K562 (cell line): ENCODE results near the gene RCBTB1. TPM values are rescaled to one million over a fixed set of nuclear protein-coding genes. Genes with fewer than 3 reads are reported as not detected.

Source experiments
- ATAC-seq: fragments of 200-7000 bp; cut with Tn5 transposase; 3 replicates; pipeline ENCODE4 v1.9.1; 2020; ENCODE audit warnings: moderate library complexity
- BruUV-seq: library from RNA; stranded (reverse); fragments of 400-500 nt; replicated peaks from 2 replicates; lab custom pipeline; 2021; lab: Mats Ljungman, UMichigan
- CTCF ChIA-PET: fragments of 300-600 bp; formaldehyde crosslinking; extraction: SDS; loops from one replicate; lab custom pipeline; 2021; ENCODE audit warnings: low intra/inter-chr PET ratio; lab: Yijun Ruan, JAX
- POLR2A ChIA-PET: fragments of 300-600, 350-650 bp; sonication (Branson Sonifier 250); formaldehyde crosslinking; extraction: SDS; loops from one replicate; lab custom pipeline; 2021; ENCODE audit warnings: antibody characterized with exemption, inconsistent platforms; lab: Yijun Ruan, JAX
- DNase-seq, 4 experiments: peaks; one replicate each; pipeline versions ENCODE4 v3.0.0 to v3.0.0-alpha.2; 2011 to 2018; ENCODE audit warnings: low spot score in 3 of 4, mixed read lengths in 3 of 4; ENCODE audit errors: extremely low read depth in 1 of 4
- FAIRE-seq: peaks from 2 replicates; lab custom pipeline; 2011; peaks lifted over from hg19 to GRCh38; lab: Jason Lieb, UNC
- H2AFZ ChIP-seq: 2 replicates; pipeline ENCODE4 v1.6.0; 2011; ENCODE audit warnings: low read depth, low read length, control low read depth, inconsistent platforms
- H3K27ac ChIP-seq: fragments of 200-600 bp; 3 replicates; pipeline ENCODE4 v1.8.0; 2011; ENCODE audit warnings: low read depth, mild to moderate bottlenecking, control low read depth, inconsistent platforms, low read length, moderate library complexity, mixed read lengths; ENCODE audit errors: extremely low read depth
- H3K27me3 ChIP-seq, 2 experiments: fragments of 300-600 bp in 1 of 2; 2 replicates in 1 of 2; 3 replicates in 1 of 2; pipeline versions ENCODE4 v1.6.0 to v1.8.0; 2011; ENCODE audit warnings: inconsistent platforms in 2 of 2, low read length in 2 of 2, mild to moderate bottlenecking in 1 of 2, mixed read lengths in 1 of 2, moderate library complexity in 1 of 2; ENCODE audit not compliant: control insufficient read depth in 2 of 2, insufficient read depth in 2 of 2
- H3K36me3 ChIP-seq: fragments of 300-600 bp; 3 replicates; pipeline ENCODE4 v1.8.0; 2011; ENCODE audit warnings: mild to moderate bottlenecking, low read length, inconsistent platforms; ENCODE audit not compliant: control insufficient read depth, insufficient read depth
- H3K4me1 ChIP-seq, 2 experiments: fragments of 200-600 bp in 1 of 2; replicated peaks in 1 of 2; 2 replicates in 1 of 2; 3 replicates in 1 of 2; pipeline versions ENCODE4 v1.5.1 to v1.8.0; 2011; ENCODE audit warnings: inconsistent platforms in 2 of 2, low read length in 2 of 2, mild to moderate bottlenecking in 1 of 2, mixed read lengths in 1 of 2, moderate library complexity in 1 of 2; ENCODE audit not compliant: control insufficient read depth in 2 of 2, insufficient read depth in 2 of 2
- H3K4me2 ChIP-seq: 2 replicates; pipeline ENCODE4 v1.6.1; 2011; ENCODE audit warnings: low read length, control low read depth, inconsistent platforms, mixed read lengths; ENCODE audit not compliant: insufficient read depth
- H3K4me3 ChIP-seq: fragments of 200-600 bp; sonication (generic), shearing (Covaris generic); 2 replicates; pipeline ENCODE4 v1.5.1; 2016; ENCODE audit warnings: control low read depth, inconsistent platforms
- H3K79me2 ChIP-seq: fragments of 200-600 bp; 3 replicates; pipeline ENCODE4 v1.8.0; 2011; ENCODE audit warnings: low read length, inconsistent platforms; ENCODE audit not compliant: control insufficient read depth, insufficient read depth
- H3K9ac ChIP-seq, 2 experiments: 2 replicates each; pipeline versions ENCODE4 v1.6.0 to v1.6.1; 2011; ENCODE audit warnings: low read depth in 2 of 2, low read length in 2 of 2, control low read depth in 1 of 2, inconsistent platforms in 1 of 2, mild to moderate bottlenecking in 1 of 2, mixed read lengths in 1 of 2; ENCODE audit not compliant: insufficient read depth in 1 of 2
- H3K9me1 ChIP-seq: one replicate; pipeline ENCODE4 v1.6.0; 2011; ENCODE audit warnings: inconsistent platforms, mild to moderate bottlenecking, low read length, moderate library complexity; ENCODE audit not compliant: control insufficient read depth, insufficient read depth
- H3K9me3 ChIP-seq: replicated peaks from 2 replicates; pipeline ENCODE4 v1.5.1; 2011; ENCODE audit warnings: low read depth, low read length, inconsistent platforms; ENCODE audit not compliant: control insufficient read depth, insufficient read depth
- H4K20me1 ChIP-seq: replicated peaks from 2 replicates; pipeline ENCODE4 v1.6.1; 2011; ENCODE audit warnings: low read length, inconsistent platforms, mixed read lengths; ENCODE audit not compliant: control insufficient read depth, insufficient read depth
- CREBBP ChIP-seq: IDR thresholded peaks from one replicate; pipeline ENCODE4 v1.6.1; 2012; ENCODE audit warnings: low read depth, mild to moderate bottlenecking, control low read depth, inconsistent platforms, low read length
- MGA ChIP-seq: fragments of 450-650 bp; IDR thresholded peaks from 2 replicates; pipeline ENCODE4 v1.6.1; 2016; ENCODE audit warnings: mild to moderate bottlenecking, moderate library complexity
- SPI1 ChIP-seq: IDR thresholded peaks from 2 replicates; pipeline ENCODE4 v1.6.1; 2011; ENCODE audit warnings: low read depth, low read length, control low read depth, borderline replicate concordance
- ZNF830 ChIP-seq: fragments of 250-450 bp; sonication (Bioruptor Pico); IDR thresholded peaks from 2 replicates; pipeline ENCODE4 v1.5.0; 2021; ENCODE audit warnings: mild to moderate bottlenecking
- WGBS: fragments of 100-300 bp; shearing (Covaris generic); methylation state at CpG from one replicate; pipeline ENCODE4 v1.1.6; 2016; ENCODE audit warnings: low coverage, mixed read lengths; ENCODE audit not compliant: insufficient coverage; ENCODE audit errors: missing lambda C conversion rate; 5-methylcytosine and 5-hydroxymethylcytosine counted together
- in situ Hi-C: fragments of 300-500 bp; cut with MboI; formaldehyde crosslinking; loops from 4 replicates; pipeline ENCODE4 v1.15.0; 2018; ENCODE audit warnings: inconsistent platforms, mixed read lengths
- intact Hi-C: fragments of 100-400 bp; cut with micrococcal nuclease; formaldehyde crosslinking; loops from 2 replicates; pipeline ENCODE4 v1.14.2; 2022
- polyA plus RNA-seq, 8 experiments: library from polyadenylated mRNA; depleted of rRNA in 4 of 8; stranded (reverse) in 5 of 8; unstranded in 3 of 8; fragments of >200 nt; fragmentation: Nextera tagmentation in 2 of 8; fragmentation: Illumina TruSeq in 1 of 8; extraction: Ambion mirVana in 2 of 8; extraction: Trizol in 1 of 8; gene quantifications; 2 replicates each; pipeline versions ENCODE4 v1.2.1 to v1.2.3, GENCODE V29; 2011 to 2014; ENCODE audit warnings: inconsistent platforms in 1 of 8, missing spikeins in 1 of 8
- total RNA-seq, 7 experiments: library from RNA; depleted of rRNA in 6 of 7; stranded (reverse); fragments of >200 nt in 6 of 7; fragmentation: Illumina TruSeq in 2 of 7; extraction: Trizol in 2 of 7; gene quantifications; 2 replicates each; pipeline versions ENCODE4 v1.2.1 to v1.2.3, GENCODE V29; 2011 to 2021; ENCODE audit warnings: low replicate concordance in 1 of 7

RCBTB1 gene
- total and polyA plus RNA-seq, 9 of the 15 experiments (the other 6 are each of a cell fraction or from before 2014, with no cell fraction given) = 4.0 to 11.3 (median 8.4) TPM

GRCh38 chr13:49608651-49609331 is 23.4 kb upstream of the RCBTB1 start:
- H3K9me3 ChIP-seq = no peaks in the 10 kb centered on the region
- no peaks in the 10 kb centered on the region for H3K36me3 ChIP-seq
- H3K9me1 ChIP-seq = no peaks in the 10 kb centered on the region
- H3K4me1 ChIP-seq = no peaks in the 10 kb centered on the region; a peak in 2 of 5 replicates
- intact Hi-C loops = loop anchor here (5.0 kb wide), 1 partner anchor 161 kb away; no protein-coding TSS in a partner anchor
- no peak overlapping the region for H3K4me2 ChIP-seq
- TF ChIP-seq CREBBP = no peak
- TF ChIP-seq ZNF830 (CRISPR knock-in tag) = no peak
- no peak for TF ChIP-seq MGA
- TF ChIP-seq SPI1 = peak; percentile 38; the same call in 1 of the 2 replicates
- no peaks in the 10 kb centered on the region for H4K20me1 ChIP-seq
- DNase-seq (no peak), ATAC-seq (no peak), FAIRE-seq (no peak)
- in situ Hi-C loops = no loop called here
- H3K27ac ChIP-seq = no peak overlapping the region
- CTCF ChIA-PET = no interaction called here
- H2AFZ ChIP-seq = no peak overlapping the region
- no TSS peak for BruUV-seq
- H3K79me2 ChIP-seq = no peaks in the 10 kb centered on the region
- H3K9ac ChIP-seq = no peak overlapping the region
- POLR2A ChIA-PET = interaction anchor here (0.7 kb wide), 1 partner anchor 164 kb away, joined by 3 read pairs; no protein-coding TSS in a partner anchor
- 10% methylated on average over 1 of the region's 1 CpG for WGBS
- H3K4me3 ChIP-seq = no peak overlapping the region
- no peaks in the 10 kb centered on the region for H3K27me3 ChIP-seq
